A549 (cell line): ENCODE data around the gene ATAD1. TPM values are rescaled to one million over a fixed set of nuclear protein-coding genes. Genes with fewer than 3 reads are reported as not detected.

ENCODE experiments used
- ATAC-seq, 2 experiments: fragments of 200-7000 bp in 1 of 2; fragments of >200 bp in 1 of 2; cut with Nextera tagmentation in 1 of 2; cut with Tn5 transposase in 1 of 2; 3 replicates each; pipeline versions ENCODE4 v1.8.0 to v1.9.1; 2018 to 2020; ENCODE audit warnings: mild to moderate bottlenecking in 1 of 2, moderate library complexity in 1 of 2
- CTCF ChIA-PET: fragments of 300-600 bp; sonication (Branson Sonifier 250); formaldehyde crosslinking; extraction: SDS; loops from one replicate; lab custom pipeline; 2021; ENCODE audit warnings: antibody characterized with exemption, inconsistent platforms; lab: Yijun Ruan, JAX
- POLR2A ChIA-PET: fragments of 350-600 bp; formaldehyde crosslinking; extraction: SDS; loops from one replicate; lab custom pipeline; 2021; ENCODE audit warnings: antibody characterized with exemption, inconsistent platforms; lab: Yijun Ruan, JAX
- DNase-seq, 2 experiments: peaks; one replicate each; pipeline versions ENCODE4 v3.0.0 to v3.0.0-alpha.2; 2011 to 2016; ENCODE audit warnings: low read depth in 1 of 2, low spot score in 1 of 2
- FAIRE-seq: peaks from 2 replicates; lab custom pipeline; 2011; peaks lifted over from hg19 to GRCh38; lab: Jason Lieb, UNC
- H3K27ac ChIP-seq, 2 experiments: fragments of >200 bp; sonication (Bioruptor Twin); formaldehyde crosslinking; 3 replicates each; pipeline ENCODE4 v1.5.1; 2016 to 2017
- H3K4me1 ChIP-seq: fragments of >200 bp; sonication (Bioruptor Twin); formaldehyde crosslinking; 3 replicates; pipeline ENCODE4 v1.6.1; 2016
- H3K4me2 ChIP-seq: fragments of >200 bp; sonication (Bioruptor Twin); formaldehyde crosslinking; 3 replicates; pipeline ENCODE4 v1.6.1; 2016
- H3K4me3 ChIP-seq: fragments of >200 bp; sonication (Bioruptor Twin); formaldehyde crosslinking; 3 replicates; pipeline ENCODE4 v1.5.1; 2016
- H3K9me3 ChIP-seq: fragments of >200 bp; sonication (Bioruptor Twin); formaldehyde crosslinking; 3 replicates; pipeline ENCODE4 v1.6.1; 2016
- BHLHE40 ChIP-seq: IDR thresholded peaks from 2 replicates; pipeline ENCODE4 v1.6.1; 2012; ENCODE audit warnings: low read depth, low read length, inconsistent platforms
- CEBPB ChIP-seq, 2 experiments: fragments of >200 bp in 1 of 2; sonication (Bioruptor Twin) in 1 of 2; formaldehyde crosslinking in 1 of 2; IDR thresholded peaks; 2 replicates each; pipeline ENCODE4 v1.6.1; 2012 to 2016
- CHD2 ChIP-seq: fragments of 150-350 bp; IDR thresholded peaks from 2 replicates; pipeline ENCODE4 v1.6.1; 2014; ENCODE audit warnings: low read length; ENCODE audit not compliant: partially characterized antibody
- EHF ChIP-seq: fragments of 250-450 bp; sonication (Bioruptor Pico); IDR thresholded peaks from 2 replicates; pipeline ENCODE4 v1.5.0; 2020; ENCODE audit warnings: mild to moderate bottlenecking
- FOSB ChIP-seq: fragments of 250-450 bp; sonication (Bioruptor Pico); IDR thresholded peaks from 2 replicates; pipeline ENCODE4 v1.5.0; 2020; ENCODE audit warnings: mild to moderate bottlenecking, moderate library complexity
- FOSL2 ChIP-seq, 2 experiments: fragments of 450-650 bp in 1 of 2; fragments of >200 bp in 1 of 2; sonication (Bioruptor Twin) in 1 of 2; formaldehyde crosslinking; IDR thresholded peaks; 2 replicates each; pipeline versions ENCODE4 v1.5.0 to v1.6.1; 2016 to 2020; ENCODE audit warnings: mild to moderate bottlenecking in 1 of 2, moderate library complexity in 1 of 2
- HDAC2 ChIP-seq: fragments of 200-600 bp; sonication (generic); IDR thresholded peaks from 2 replicates; pipeline ENCODE4 v1.6.1; 2016
- HOXA7 ChIP-seq: fragments of 250-450 bp; sonication (Bioruptor Pico); IDR thresholded peaks from 2 replicates; pipeline ENCODE4 v1.5.0; 2020; ENCODE audit warnings: mild to moderate bottlenecking, moderate library complexity
- HOXB5 ChIP-seq: fragments of 250-450 bp; sonication (Bioruptor Pico); IDR thresholded peaks from 2 replicates; pipeline ENCODE4 v1.5.0; 2020; ENCODE audit warnings: mild to moderate bottlenecking, moderate library complexity
- KDM1A ChIP-seq: fragments of 200-600 bp; sonication (generic); IDR thresholded peaks from 2 replicates; pipeline ENCODE4 v1.6.1; 2016; ENCODE audit warnings: low read depth, mild to moderate bottlenecking
- KDM5A ChIP-seq: fragments of 200-600 bp; sonication (generic); IDR thresholded peaks from 2 replicates; pipeline ENCODE4 v1.6.1; 2016; ENCODE audit warnings: antibody characterized with exemption, mild to moderate bottlenecking
- MAFK ChIP-seq: fragments of 450-650 bp; IDR thresholded peaks from 2 replicates; pipeline ENCODE4 v1.6.1; 2014; ENCODE audit not compliant: partially characterized antibody
- NPAS2 ChIP-seq: fragments of 250-450 bp; sonication (Bioruptor Pico); IDR thresholded peaks from 2 replicates; pipeline ENCODE4 v1.8.0; 2022; ENCODE audit warnings: mild to moderate bottlenecking, moderate library complexity, borderline replicate concordance
- POLR2A ChIP-seq: IDR thresholded peaks from 2 replicates; pipeline ENCODE4 v1.6.1; 2012; ENCODE audit warnings: mild to moderate bottlenecking, low read length
- RAD21 ChIP-seq, 2 experiments: fragments of >200 bp in 1 of 2; sonication (Bioruptor Twin) in 1 of 2; formaldehyde crosslinking in 1 of 2; IDR thresholded peaks in 1 of 2; conservative IDR thresholded peaks in 1 of 2; 2 replicates in 1 of 2; 3 replicates in 1 of 2; pipeline ENCODE4 v1.6.1; 2012 to 2018; ENCODE audit warnings: inconsistent platforms in 1 of 2
- RFX5 ChIP-seq: fragments of 450-650 bp; IDR thresholded peaks from 2 replicates; pipeline ENCODE4 v1.7.1; 2014; ENCODE audit warnings: antibody characterized with exemption, mild to moderate bottlenecking, moderate library complexity
- RNF2 ChIP-seq: fragments of 200-600 bp; sonication (generic); IDR thresholded peaks from 2 replicates; pipeline ENCODE4 v1.6.1; 2016; ENCODE audit warnings: low read depth, mild to moderate bottlenecking, antibody characterized with exemption, moderate library complexity, borderline replicate concordance
- ZFP36 ChIP-seq: fragments of 450-650 bp; IDR thresholded peaks from 2 replicates; pipeline ENCODE4 v1.6.1; 2014; ENCODE audit warnings: borderline replicate concordance; ENCODE audit not compliant: partially characterized antibody
- WGBS: methylation state at CpG from one replicate; pipeline ENCODE4 v1.1.6; 2017; ENCODE audit errors: missing lambda C conversion rate; 5-methylcytosine and 5-hydroxymethylcytosine counted together
- polyA plus RNA-seq, 4 experiments: library from polyadenylated mRNA; depleted of rRNA in 3 of 4; stranded (reverse); fragments of >200 nt; fragmentation: RNase III in 1 of 4; extraction: RNeasy Plus Mini Kit Qiagen cat#74134 plus additional on column Dnase treatment in 1 of 4; gene quantifications; 2 replicates in 3 of 4; 3 replicates in 1 of 4; pipeline ENCODE4 v1.2.3, GENCODE V29; 2011 to 2017
- TF ChIP-seq, protein P1 (sequence below): fragments of 450-650 bp; IDR thresholded peaks from 2 replicates; pipeline ENCODE4 v1.6.1; 2014; ENCODE audit warnings: antibody characterized with exemption
- TF ChIP-seq, protein P2 (sequence below): fragments of 200-600 bp; sonication (generic); IDR thresholded peaks from 2 replicates; pipeline ENCODE4 v1.6.1; 2016; ENCODE audit warnings: antibody characterized with exemption, mild to moderate bottlenecking, moderate library complexity
- TF ChIP-seq, protein P3 (sequence below): fragments of 250-450 bp; sonication (Bioruptor Pico); IDR thresholded peaks from 2 replicates; pipeline ENCODE4 v1.5.0; 2020; ENCODE audit warnings: low read depth, mild to moderate bottlenecking, moderate library complexity
- TF ChIP-seq, protein P4 (sequence below): fragments of 250-450 bp; sonication (Bioruptor Pico); IDR thresholded peaks from 2 replicates; pipeline ENCODE4 v1.5.0; 2021; ENCODE audit warnings: mild to moderate bottlenecking, moderate library complexity, borderline replicate concordance
- TF ChIP-seq, protein P5 (sequence below): fragments of >200 bp; sonication (Bioruptor Twin); formaldehyde crosslinking; IDR thresholded peaks from 3 replicates; pipeline ENCODE4 v1.6.1; 2016
- TF ChIP-seq, protein P6 (sequence below): IDR thresholded peaks from 2 replicates; pipeline ENCODE4 v1.6.1; 2012

The ATAD1 gene
- polyA plus RNA-seq, 2 of the 4 experiments (the other 2 are of a cell fraction) = 32.3 to 94.8 TPM

DNA sequence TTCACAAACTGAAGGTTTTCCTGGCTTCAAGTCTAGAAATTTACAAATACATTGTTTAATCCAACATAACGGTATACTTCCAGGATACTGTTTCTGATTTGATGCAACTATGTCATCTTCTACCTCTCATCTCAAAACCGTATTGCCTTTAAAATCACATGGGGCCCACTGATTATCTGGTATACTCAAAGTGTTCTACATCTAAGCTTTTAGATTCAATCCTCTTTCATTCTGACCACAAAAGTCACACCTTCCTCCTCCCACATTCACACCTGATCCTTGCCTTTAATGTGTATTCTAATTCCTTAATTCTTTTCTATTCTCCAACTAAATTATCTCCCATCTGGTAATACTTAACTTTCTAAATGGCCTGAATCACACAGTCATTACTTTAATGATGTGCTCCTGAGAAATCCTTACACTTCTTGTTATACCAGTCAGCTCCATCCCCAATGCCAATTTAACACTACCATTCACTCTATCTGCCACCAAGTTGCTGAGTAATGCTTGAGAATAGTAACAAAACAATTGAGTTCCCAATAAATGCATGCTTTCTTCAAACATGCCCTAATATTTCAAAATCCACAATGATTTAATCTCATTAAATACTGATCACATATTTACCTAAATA, 13.0 kb downstream of the ATAD1 start:
- Histone ChIP-seq H3K9me3 (no peaks in the 10 kb centered on the region), H3K4me2 (no peak overlapping the region), H3K27ac (no peak overlapping the region), H3K4me3 (no peak overlapping the region), H3K4me1 (no peaks in the 10 kb centered on the region)
- TF ChIP-seq, protein P1, sequence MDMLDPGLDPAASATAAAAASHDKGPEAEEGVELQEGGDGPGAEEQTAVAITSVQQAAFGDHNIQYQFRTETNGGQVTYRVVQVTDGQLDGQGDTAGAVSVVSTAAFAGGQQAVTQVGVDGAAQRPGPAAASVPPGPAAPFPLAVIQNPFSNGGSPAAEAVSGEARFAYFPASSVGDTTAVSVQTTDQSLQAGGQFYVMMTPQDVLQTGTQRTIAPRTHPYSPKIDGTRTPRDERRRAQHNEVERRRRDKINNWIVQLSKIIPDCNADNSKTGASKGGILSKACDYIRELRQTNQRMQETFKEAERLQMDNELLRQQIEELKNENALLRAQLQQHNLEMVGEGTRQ = no peak
- no peak for TF ChIP-seq KDM1A
- no peak for TF ChIP-seq CHD2
- no peak for TF ChIP-seq FOSL2 (IDR thresholded peaks at IDR 0.05)
- TF ChIP-seq FOSL2 (CRISPR knock-in tag; IDR thresholded peaks at IDR 0.05) = no peak
- TF ChIP-seq EHF (CRISPR knock-in tag) = no peak
- TF ChIP-seq FOSB = no peak
- TF ChIP-seq, protein P2, sequence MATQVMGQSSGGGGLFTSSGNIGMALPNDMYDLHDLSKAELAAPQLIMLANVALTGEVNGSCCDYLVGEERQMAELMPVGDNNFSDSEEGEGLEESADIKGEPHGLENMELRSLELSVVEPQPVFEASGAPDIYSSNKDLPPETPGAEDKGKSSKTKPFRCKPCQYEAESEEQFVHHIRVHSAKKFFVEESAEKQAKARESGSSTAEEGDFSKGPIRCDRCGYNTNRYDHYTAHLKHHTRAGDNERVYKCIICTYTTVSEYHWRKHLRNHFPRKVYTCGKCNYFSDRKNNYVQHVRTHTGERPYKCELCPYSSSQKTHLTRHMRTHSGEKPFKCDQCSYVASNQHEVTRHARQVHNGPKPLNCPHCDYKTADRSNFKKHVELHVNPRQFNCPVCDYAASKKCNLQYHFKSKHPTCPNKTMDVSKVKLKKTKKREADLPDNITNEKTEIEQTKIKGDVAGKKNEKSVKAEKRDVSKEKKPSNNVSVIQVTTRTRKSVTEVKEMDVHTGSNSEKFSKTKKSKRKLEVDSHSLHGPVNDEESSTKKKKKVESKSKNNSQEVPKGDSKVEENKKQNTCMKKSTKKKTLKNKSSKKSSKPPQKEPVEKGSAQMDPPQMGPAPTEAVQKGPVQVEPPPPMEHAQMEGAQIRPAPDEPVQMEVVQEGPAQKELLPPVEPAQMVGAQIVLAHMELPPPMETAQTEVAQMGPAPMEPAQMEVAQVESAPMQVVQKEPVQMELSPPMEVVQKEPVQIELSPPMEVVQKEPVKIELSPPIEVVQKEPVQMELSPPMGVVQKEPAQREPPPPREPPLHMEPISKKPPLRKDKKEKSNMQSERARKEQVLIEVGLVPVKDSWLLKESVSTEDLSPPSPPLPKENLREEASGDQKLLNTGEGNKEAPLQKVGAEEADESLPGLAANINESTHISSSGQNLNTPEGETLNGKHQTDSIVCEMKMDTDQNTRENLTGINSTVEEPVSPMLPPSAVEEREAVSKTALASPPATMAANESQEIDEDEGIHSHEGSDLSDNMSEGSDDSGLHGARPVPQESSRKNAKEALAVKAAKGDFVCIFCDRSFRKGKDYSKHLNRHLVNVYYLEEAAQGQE = no peak
- no peak for TF ChIP-seq KDM5A
- TF ChIP-seq RFX5 = no peak
- no peak for TF ChIP-seq BHLHE40
- TF ChIP-seq NPAS2 (CRISPR knock-in tag) = no peak
- TF ChIP-seq HOXB5 (CRISPR knock-in tag) = no peak
- no peak for TF ChIP-seq HDAC2
- TF ChIP-seq, protein P3, sequence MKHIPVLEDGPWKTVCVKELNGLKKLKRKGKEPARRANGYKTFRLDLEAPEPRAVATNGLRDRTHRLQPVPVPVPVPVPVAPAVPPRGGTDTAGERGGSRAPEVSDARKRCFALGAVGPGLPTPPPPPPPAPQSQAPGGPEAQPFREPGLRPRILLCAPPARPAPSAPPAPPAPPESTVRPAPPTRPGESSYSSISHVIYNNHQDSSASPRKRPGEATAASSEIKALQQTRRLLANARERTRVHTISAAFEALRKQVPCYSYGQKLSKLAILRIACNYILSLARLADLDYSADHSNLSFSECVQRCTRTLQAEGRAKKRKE (CRISPR knock-in tag) = no peak
- TF ChIP-seq, protein P4, sequence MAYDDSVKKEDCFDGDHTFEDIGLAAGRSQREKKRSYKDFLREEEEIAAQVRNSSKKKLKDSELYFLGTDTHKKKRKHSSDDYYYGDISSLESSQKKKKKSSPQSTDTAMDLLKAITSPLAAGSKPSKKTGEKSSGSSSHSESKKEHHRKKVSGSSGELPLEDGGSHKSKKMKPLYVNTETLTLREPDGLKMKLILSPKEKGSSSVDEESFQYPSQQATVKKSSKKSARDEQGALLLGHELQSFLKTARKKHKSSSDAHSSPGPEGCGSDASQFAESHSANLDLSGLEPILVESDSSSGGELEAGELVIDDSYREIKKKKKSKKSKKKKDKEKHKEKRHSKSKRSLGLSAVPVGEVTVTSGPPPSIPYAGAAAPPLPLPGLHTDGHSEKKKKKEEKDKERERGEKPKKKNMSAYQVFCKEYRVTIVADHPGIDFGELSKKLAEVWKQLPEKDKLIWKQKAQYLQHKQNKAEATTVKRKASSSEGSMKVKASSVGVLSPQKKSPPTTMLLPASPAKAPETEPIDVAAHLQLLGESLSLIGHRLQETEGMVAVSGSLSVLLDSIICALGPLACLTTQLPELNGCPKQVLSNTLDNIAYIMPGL (CRISPR knock-in tag) = no peak
- TF ChIP-seq, protein P5, sequence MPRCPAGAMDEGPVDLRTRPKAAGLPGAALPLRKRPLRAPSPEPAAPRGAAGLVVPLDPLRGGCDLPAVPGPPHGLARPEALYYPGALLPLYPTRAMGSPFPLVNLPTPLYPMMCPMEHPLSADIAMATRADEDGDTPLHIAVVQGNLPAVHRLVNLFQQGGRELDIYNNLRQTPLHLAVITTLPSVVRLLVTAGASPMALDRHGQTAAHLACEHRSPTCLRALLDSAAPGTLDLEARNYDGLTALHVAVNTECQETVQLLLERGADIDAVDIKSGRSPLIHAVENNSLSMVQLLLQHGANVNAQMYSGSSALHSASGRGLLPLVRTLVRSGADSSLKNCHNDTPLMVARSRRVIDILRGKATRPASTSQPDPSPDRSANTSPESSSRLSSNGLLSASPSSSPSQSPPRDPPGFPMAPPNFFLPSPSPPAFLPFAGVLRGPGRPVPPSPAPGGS = no peak
- WGBS = 94% methylated on average over 2 of the region's 2 CpGs
- ChIA-PET CTCF (interaction anchor here (3.3 kb wide), 1 partner anchor 13 kb away, joined by 9 read pairs; the partner anchor contains the start of gene ATAD1), POLR2A (no interaction called here)
- ATAC-seq (no peak), DNase-seq (no peak), FAIRE-seq (no peak)

DNA sequence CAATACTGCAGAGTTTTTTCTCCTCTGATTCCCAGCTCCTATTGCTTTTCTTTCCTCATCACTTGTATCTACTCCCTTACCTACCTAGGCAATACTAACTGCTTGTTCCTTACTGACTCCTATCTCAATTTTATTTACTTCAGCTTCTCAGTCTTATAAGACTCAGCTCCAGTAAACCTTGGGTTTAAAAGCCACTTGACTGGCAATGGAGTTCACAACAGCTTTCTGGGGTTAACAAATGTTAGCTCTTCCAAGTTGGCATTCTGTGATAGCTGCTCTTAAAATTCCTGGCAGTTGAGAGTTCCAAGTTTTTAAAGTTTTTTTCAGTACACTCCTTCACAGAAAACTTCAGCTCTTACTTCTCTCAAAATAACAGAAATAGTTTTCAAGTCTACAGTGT, 14.2 kb downstream of the ATAD1 start:
- H3K4me2 ChIP-seq = no peak overlapping the region
- CTCF ChIA-PET = interaction anchor here (0.7 to 3.3 kb wide), 4 partner anchors 9 to 31 kb away, joined by 3 to 9 read pairs (median 4); partner anchors contain the start of gene ATAD1
- ATAC-seq = no peak
- POLR2A ChIA-PET = interaction anchor here (1.1 kb wide), 1 partner anchor 14 kb away, joined by 3 read pairs; the partner anchor contains the start of gene ATAD1
- FAIRE-seq = no peak
- no peak overlapping the region for H3K27ac ChIP-seq
- no peak for DNase-seq
- H3K4me1 ChIP-seq = no peaks in the 10 kb centered on the region
- no peaks in the 10 kb centered on the region for H3K9me3 ChIP-seq
- H3K4me3 ChIP-seq = no peak overlapping the region
- no peak for TF ChIP-seq RAD21 (conservative IDR thresholded peaks at IDR 0.05 in 1 of 2, IDR thresholded peaks at IDR 0.05 in 1 of 2)
- no peak for TF ChIP-seq ZFP36
- no peak for TF ChIP-seq POLR2A
- TF ChIP-seq, protein P4 (CRISPR knock-in tag) = no peak
- TF ChIP-seq HOXA7 (CRISPR knock-in tag) = no peak
- TF ChIP-seq, protein P5 = no peak
- TF ChIP-seq RNF2 = no peak
- TF ChIP-seq, protein P6, sequence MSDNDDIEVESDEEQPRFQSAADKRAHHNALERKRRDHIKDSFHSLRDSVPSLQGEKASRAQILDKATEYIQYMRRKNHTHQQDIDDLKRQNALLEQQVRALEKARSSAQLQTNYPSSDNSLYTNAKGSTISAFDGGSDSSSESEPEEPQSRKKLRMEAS = no peak
- no peak for TF ChIP-seq MAFK
- no peak for TF ChIP-seq CEBPB (IDR thresholded peaks at IDR 0.05)
- no peak for TF ChIP-seq NPAS2 (CRISPR knock-in tag)
